Right lobe of liver (tissue), 6 donors: ENCODE measurements around the gene CDHR2. TPM values are rescaled to one million over a fixed set of nuclear protein-coding genes. Genes with fewer than 3 reads are reported as not detected.

ENCODE experiments used
- ATAC-seq, 4 donors: fragments of 200-7000 bp; cut with Tn5 transposase; one replicate each; pipeline ENCODE4 v1.9.1; 2020; ENCODE audit warnings: mild to moderate bottlenecking in 4 of 4, moderate library complexity in 4 of 4
- DNase-seq, 3 donors: peaks; one replicate each; pipeline ENCODE4 v3.0.0-alpha.2; 2020
- H3K27ac ChIP-seq, 3 donors: fragments of 200-600 bp; one replicate each; pipeline ENCODE4 v1.8.0; 2022
- H3K27me3 ChIP-seq, 2 donors: fragments of 200-600 bp; one replicate each; pipeline ENCODE4 v1.8.0; 2022
- H3K36me3 ChIP-seq, 4 donors: fragments of 200-600 bp; sonication (generic) in 1 of 4; one replicate each; pipeline versions ENCODE4 v1.5.1 to v1.8.0; 2017 to 2022; ENCODE audit warnings: control low read depth in 1 of 4
- H3K4me1 ChIP-seq, 4 donors: fragments of 200-600 bp; sonication (generic) in 1 of 4; one replicate each; pipeline versions ENCODE4 v1.5.1 to v1.8.0; 2017 to 2022; ENCODE audit warnings: control low read depth in 1 of 4
- H3K4me3 ChIP-seq, 3 donors: fragments of 200-600 bp; one replicate each; pipeline ENCODE4 v1.8.0; 2022
- H3K9me3 ChIP-seq, 4 donors: fragments of 200-600 bp; sonication (generic) in 1 of 4; one replicate each; pipeline versions ENCODE4 v1.5.1 to v1.8.0; 2017 to 2022; ENCODE audit warnings: control low read depth in 1 of 4
- CTCF ChIP-seq, 4 donors: fragments of 200-600 bp in 3 of 4; fragments of 450-650 bp in 1 of 4; IDR thresholded peaks; one replicate each; pipeline versions ENCODE4 v1.5.1 to v1.8.0; 2016 to 2022; ENCODE audit warnings: antibody characterized with exemption in 4 of 4, mild to moderate bottlenecking in 2 of 4
- POLR2A ChIP-seq: fragments of 450-650 bp; IDR thresholded peaks from one replicate; pipeline ENCODE4 v1.6.1; 2017; ENCODE audit warnings: antibody characterized with exemption, mild to moderate bottlenecking
- WGBS: methylation state at CpG from one replicate; pipeline ENCODE4 v1.1.6; 2018; ENCODE audit warnings: low coverage, low lambda C conversion rate; ENCODE audit not compliant: insufficient coverage; ENCODE audit errors: missing lambda C conversion rate; 5-methylcytosine and 5-hydroxymethylcytosine counted together
- intact Hi-C, 2 donors: fragments of 100-400 bp; cut with DNase I; formaldehyde crosslinking; loops; one replicate each; pipeline versions ENCODE4 v1.11.2 to v1.14.1; 2022
- microRNA-seq, 2 donors: library from miRNA; unstranded; fragments of <30 nt; microRNA quantifications; one replicate each; pipeline ENCODE4, GENCODE V29; 2019 to 2020
- small RNA-seq, 2 experiments: library from RNA; depleted of rRNA; stranded (forward); fragments of <200 nt; gene quantifications; one replicate each; pipeline ENCODE3, GENCODE V24; 2016
- total RNA-seq, 6 experiments: library from RNA; depleted of rRNA in 2 of 6; stranded (reverse); fragments of >200 nt in 2 of 6; fragmentation: NEBNext Ultra II Directional in 3 of 6; extraction: Animal tissue kit (Norgen Biotek cat#: 25700) in 3 of 6; gene quantifications; one replicate each; pipeline versions ENCODE4 v1.1.0 to v1.2.4, GENCODE V29; 2016 to 2023
- donor health status: DM: no; HTN: yes; CAD: no.
- donor health status: DM: no; HTN: no; CAD: no.
- donor health status: DM: no; HTN: no; CAD: no.
- donor health status: DM: no; HTN: yes; CAD: no.
- donor health status: DM: no; HTN: yes; CAD: no.

Gene CDHR2
- total RNA-seq, 6 experiments from 2014 or later: 6.8 to 89.2 (median 41.2) TPM

- Histone ChIP-seq H3K27ac (no peak overlapping the region), H3K4me3 (no peak overlapping the region), H3K4me1 (peaks cover 0 to 10% (median 3%) of the 10 kb centered on the region in 4 donors), H3K9me3 (no peaks in the 10 kb centered on the region), H3K36me3 (no peaks in the 10 kb centered on the region), H3K27me3 (no peaks in the 10 kb centered on the region)
- ATAC-seq (no peak), DNase-seq (no peak)
- WGBS: no CpG with 5 or more reads among the region's 9 CpGs
- intact Hi-C loops: no loop called here
- no peak for TF ChIP-seq CTCF (IDR thresholded peaks at IDR 0.05)
- TF ChIP-seq POLR2A: no peak
These were observed 95.2 kb downstream of the CDHR2 start for GRCh38 chr5:176644294-176644693.

- Histone ChIP-seq H3K27me3 (no peaks in the 10 kb centered on the region), H3K4me3 (no peak overlapping the region), H3K36me3 (no peaks in the 10 kb centered on the region), H3K27ac (no peak overlapping the region), H3K9me3 (no peaks in the 10 kb centered on the region), H3K4me1 (peaks cover 0 to 10% (median 3%) of the 10 kb centered on the region in 4 donors)
- 89% methylated on average over 11 of the region's 22 CpGs for WGBS
- ATAC-seq (no peak), DNase-seq (no peak)
- intact Hi-C loops: no loop called here
- TF ChIP-seq POLR2A (no peak), CTCF (IDR thresholded peaks at IDR 0.05) (no peak)
These were observed 95.9 kb downstream of the CDHR2 start for GRCh38 chr5:176644878-176645670.

Small RNA genes lying within 50 kb of the gene (microRNA-seq; reads per million reads assigned to microRNA genes)
- gene MIR4281: 0 reads per million in 2 donors

Small RNA genes lying within 50 kb of the gene (small RNA-seq; reads per million reads assigned to genes)
- gene MIR4281 (0 reads per million in 2 experiments), gene RF00019 (0 reads per million in 2 experiments), gene RN7SL684P (0 reads per million in 2 experiments)

Other genes starting within 250 kb of the CDHR2 start
- gene KIAA1191, start 187.6 kb upstream of the CDHR2 start, total RNA-seq: 10 to 100 TPM; 49.7 to 65.0 (median 57.6) TPM
- gene ARL10, start 183.9 kb upstream of the CDHR2 start, total RNA-seq: 1 to 10 TPM in 5 of 6 experiments, under 1 TPM in 1; 0.93 to 2.4 (median 1.1) TPM
- gene NOP16, start 160.7 kb upstream of the CDHR2 start, total RNA-seq: 10 to 100 TPM; 12.8 to 19.6 (median 17.2) TPM
- 100 to 1,000 TPM in 2 of 6 experiments, 10 to 100 TPM in 4; 39.0 to 107 (median 56.5) TPM for gene HIGD2A, start 160.6 kb upstream of the CDHR2 start, total RNA-seq
- gene CLTB, start 132.8 kb upstream of the CDHR2 start, total RNA-seq: 10 to 100 TPM; 28.6 to 73.0 (median 31.3) TPM
- 10 to 100 TPM; 17.5 to 23.3 (median 19.8) TPM for gene FAF2, start 101.0 kb upstream of the CDHR2 start, total RNA-seq
- gene RNF44, start 11.9 kb upstream of the CDHR2 start, total RNA-seq: 10 to 100 TPM in 4 of 6 experiments, 1 to 10 TPM in 2; 5.1 to 16.3 (median 12.7) TPM
- under 1 TPM; 0.05 to 0.99 (median 0.30) TPM for gene GPRIN1, start 60.8 kb downstream of the CDHR2 start, total RNA-seq
- gene SNCB, start 81.2 kb downstream of the CDHR2 start, total RNA-seq: not detected
- gene EIF4E1B, start 81.3 kb downstream of the CDHR2 start, total RNA-seq: not detected
- gene TSPAN17, start 98.1 kb downstream of the CDHR2 start, total RNA-seq: 10 to 100 TPM; 10.9 to 20.8 (median 13.6) TPM